Measurements from ENCODE around the gene BMPR1A. TPM values are rescaled to one million over a fixed set of nuclear protein-coding genes. Genes with fewer than 3 reads are reported as not detected.

Gene BMPR1A
- total and polyA plus RNA-seq, 2 of the 4 experiments (the other 2 are of a cell fraction), result 15.9 to 93.7 TPM

DNA sequence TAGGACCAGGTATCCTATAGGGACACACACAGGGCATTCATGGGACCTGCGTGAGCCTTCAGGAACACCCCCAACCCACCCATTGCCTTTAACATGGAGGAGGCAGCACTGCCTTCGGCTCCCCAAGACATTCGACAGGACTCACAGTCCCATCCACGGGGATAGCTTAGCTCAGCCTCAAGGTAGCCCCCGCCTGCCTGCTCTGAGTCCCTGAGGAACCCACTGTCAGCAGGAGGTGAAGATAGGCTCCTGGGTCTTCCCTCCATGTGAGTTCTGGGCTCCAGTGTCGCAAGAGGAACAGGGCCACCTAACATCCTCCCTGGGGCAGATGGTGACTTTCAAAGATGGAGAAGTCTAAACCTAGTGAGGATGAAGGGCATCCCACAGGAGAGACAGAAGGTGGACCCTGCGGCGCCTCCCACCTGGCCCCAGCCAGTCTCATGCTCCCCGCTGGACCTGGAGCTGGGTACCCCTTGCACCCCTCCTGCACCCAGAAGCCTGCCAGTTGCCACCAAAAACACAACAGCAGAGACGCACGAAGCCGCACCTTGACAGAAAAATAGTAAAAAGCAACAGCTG is 207.0 kb downstream of the BMPR1A start:
- no peak for TF ChIP-seq RFX5 (IDR thresholded peaks at IDR 0.05; ENCODE audit: low read depth, low read length)
- no peak for TF ChIP-seq RCOR1 (IDR thresholded peaks at IDR 0.05; ENCODE audit: insufficient replicate concordance, low read length)
- TF ChIP-seq MXI1 (IDR thresholded peaks at IDR 0.05; ENCODE audit: borderline replicate concordance, low read depth, low read length), result no peak
- TF ChIP-seq SMC3 (IDR thresholded peaks at IDR 0.05; ENCODE audit: low read depth, low read length), result no peak
- no peak for TF ChIP-seq CEBPB (IDR thresholded peaks at IDR 0.05; ENCODE audit: low read depth, low read length)
- ATAC-seq (ENCODE audit: low read depth) (no peak), DNase-seq (no peak)
- Histone ChIP-seq H4K91ac (ENCODE audit: insufficient read depth, low read depth, low read length) (no peak overlapping the region), H3K27me3 (ENCODE audit: control insufficient read depth, insufficient read depth, low read length) (no peaks in the 10 kb centered on the region), H3K9me1 (ENCODE audit: insufficient read depth, low read length) (peaks cover 19% of the 10 kb centered on the region), H2AK5ac (ENCODE audit: low read depth, low read length) (0 out of 2 replicates have a peak overlapping the region, but pooled peaks have one; percentile 30), H3K14ac (replicated peaks; ENCODE audit: low read depth, low read length) (no peak overlapping the region), H3K4ac (ENCODE audit: low read depth, low read length) (no peak overlapping the region; the same call in 1 of the 2 replicates), H2BK15ac (ENCODE audit: low read depth, low read length) (no peak overlapping the region), H3K4me3 (ENCODE audit: insufficient read depth, low read depth, low read length) (no peak overlapping the region), H4K20me1 (ENCODE audit: insufficient read depth, low read length) (no peaks in the 10 kb centered on the region), H3K9ac (ENCODE audit: low read depth, low read length) (no peak overlapping the region), H4K5ac (ENCODE audit: low read depth, low read length) (no peak overlapping the region), H3K4me1 (ENCODE audit: control insufficient read depth, insufficient read depth, low read length) (peaks cover 23% of the 10 kb centered on the region), H2BK120ac (ENCODE audit: low read depth, low read length) (no peak overlapping the region), H3K79me1 (ENCODE audit: low read depth in 1 of 2, low read length in 2 of 2) (peaks cover 0 to 31% of the 10 kb centered on the region in 2 experiments; a peak in 1 of 4 replicates), H3K4me2 (ENCODE audit: low read depth, low read length) (no peak overlapping the region), H3K56ac (ENCODE audit: extremely low read depth, insufficient read depth, low read length) (no peak overlapping the region), H2BK5ac (ENCODE audit: low read depth, low read length, poor library complexity, severe bottlenecking) (no peak overlapping the region), H3K36me3 (ENCODE audit: control insufficient read depth, insufficient read depth, low read length) (no peaks in the 10 kb centered on the region), H3K23ac (ENCODE audit: low read depth, low read length) (no peak overlapping the region; the same call in 1 of the 2 replicates), H3K18ac (ENCODE audit: low read depth, low read length) (no peak overlapping the region), H2BK20ac (ENCODE audit: low read depth, low read length) (no peak overlapping the region), H2AK9ac (replicated peaks; ENCODE audit: low read depth, low read length, poor library complexity) (no peak overlapping the region), H4K8ac (ENCODE audit: low read depth in 2 of 2, low read length in 2 of 2) (no peak overlapping the region), H2AFZ (replicated peaks; ENCODE audit: low read length, poor library complexity) (no peak overlapping the region), H3K27ac (ENCODE audit: insufficient read depth, low read length) (no peak overlapping the region), H3K9me3 (ENCODE audit: control insufficient read depth, insufficient read depth, low read length) (no peaks in the 10 kb centered on the region)
- ChIA-PET CTCF (no interaction called here), POLR2A (ENCODE audit: unreplicated experiment) (no interaction called here)
- in situ Hi-C loops (cut with MboI; ENCODE audit: low sequenced_read_pairs), result no loop called here
- dilution Hi-C loops (cut with HindIII; ENCODE audit: low sequenced_read_pairs, unreplicated experiment), result no loop called here
- intact Hi-C loops (cut with micrococcal nuclease), result no loop called here
- WGBS, 2 experiments (ENCODE audit: extremely low coverage in 2 of 2, insufficient read length in 1 of 2), result 95% methylated on average over 4 of the region's 12 CpGs; no CpG with 5 or more reads in 1 of the 2 experiments
- no TSS peak for BruUV-seq (replicated peaks)
